Activated T-cell treated with anti-CD3 and anti-CD28 coated beads, Interleukin-2, amount 50 U/mL, for 4 hours (primary cell): Measurements from ENCODE around the gene DGLUCY. TPM values are rescaled to one million over a fixed set of nuclear protein-coding genes. Genes with fewer than 3 reads are reported as not detected.
"Not testable (repeated sequence)": the region's sequence is repeated elsewhere in the genome, so short reads cannot be mapped to it uniquely, and the experiment has no call there.

Source experiments
- ATAC-seq, 2 donors: fragments of 200-7000 bp; cut with Tn5 transposase; one replicate each; pipeline ENCODE4 v1.10.0; 2021
- DNase-seq: peaks from one replicate; pipeline ENCODE4 v3.0.0-alpha.2; 2020
- H3K27me3 Mint-ChIP-seq: one replicate; pipeline ENCODE4 v1.8.0; 2021; ENCODE audit warnings: low read depth, mixed read lengths
- H3K36me3 Mint-ChIP-seq: one replicate; pipeline ENCODE4 v1.8.0; 2022; ENCODE audit warnings: mixed read lengths; ENCODE audit not compliant: insufficient read depth
- H3K4me1 Mint-ChIP-seq: one replicate; pipeline ENCODE4 v1.8.0; 2021; ENCODE audit warnings: low read depth, mixed read lengths
- H3K4me3 Mint-ChIP-seq: one replicate; pipeline ENCODE4 v1.8.0; 2021; ENCODE audit warnings: mild to moderate bottlenecking, moderate library complexity, mixed read lengths
- H3K9me3 Mint-ChIP-seq: one replicate; pipeline ENCODE4 v1.8.0; 2021; ENCODE audit warnings: mixed read lengths
- total RNA-seq, 3 donors: library from RNA; stranded (reverse); gene quantifications; one replicate each; pipeline ENCODE4 v1.2.1, GENCODE V29; 2021

DGLUCY gene
- total RNA-seq, 3 donors from 2014 or later = 25.1 to 29.0 (median 26.7) TPM

DNA sequence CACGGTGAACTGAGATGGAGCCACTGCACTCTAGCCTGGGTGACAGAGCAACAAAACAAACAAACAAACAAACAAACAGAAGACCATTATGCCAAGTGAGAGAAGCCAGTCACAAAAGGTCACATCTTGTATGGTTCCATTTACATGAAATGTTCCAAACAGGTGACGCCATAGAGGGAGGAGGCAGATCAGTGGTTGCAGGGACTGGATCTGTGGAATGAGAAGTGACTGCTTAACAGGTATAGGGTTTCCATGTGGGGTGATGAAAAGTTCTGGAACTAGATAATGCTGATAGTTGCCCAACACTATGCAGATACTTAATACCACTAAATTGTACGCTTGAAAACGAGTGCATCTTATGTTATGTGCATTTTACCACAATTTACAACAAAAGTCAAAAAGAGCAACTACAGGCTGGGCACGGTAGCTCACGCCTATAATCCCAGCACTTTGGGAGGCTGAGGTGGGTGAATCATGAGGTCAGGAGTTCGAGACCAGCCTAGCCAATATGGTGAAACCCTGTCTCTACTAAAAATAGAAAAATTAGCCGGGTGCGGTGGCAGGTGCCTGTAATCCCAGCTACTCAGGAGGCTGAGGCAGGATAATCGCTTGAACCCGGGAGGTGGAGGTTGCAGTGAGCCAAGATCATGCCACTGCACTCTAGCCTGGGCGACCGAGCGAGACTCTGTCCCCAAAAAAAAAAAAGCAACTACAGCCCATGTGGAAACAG lies 20.0 kb upstream of the DGLUCY start:
- not testable (repeated sequence) for DNase-seq, H3K9me3 Mint-ChIP-seq, ATAC-seq, H3K27me3 Mint-ChIP-seq, H3K36me3 Mint-ChIP-seq, H3K4me3 Mint-ChIP-seq
- H3K4me1 Mint-ChIP-seq = peaks cover 10% of the 10 kb centered on the region

DNA sequence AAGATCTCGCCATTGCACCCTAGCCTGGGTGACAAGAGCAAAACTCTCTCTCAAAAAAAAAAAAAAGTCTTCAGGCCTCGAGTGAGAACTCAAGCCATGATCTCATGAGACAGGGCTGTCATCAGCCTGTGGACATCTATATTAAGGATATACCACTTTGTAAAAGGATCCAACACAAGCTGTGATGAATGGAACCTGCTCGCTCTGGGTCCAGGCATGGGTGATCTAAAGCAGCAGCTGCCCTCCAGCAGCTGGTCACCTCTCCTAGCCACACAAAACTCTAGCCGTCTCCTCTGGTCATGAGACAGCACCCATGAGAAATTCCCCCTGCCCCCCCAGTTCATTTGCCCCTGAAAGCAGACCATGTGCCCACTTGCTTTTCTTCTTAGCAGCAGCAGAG lies 19.1 kb upstream of the DGLUCY start:
- no peaks in the 10 kb centered on the region for H3K36me3 Mint-ChIP-seq
- ATAC-seq (no peak), DNase-seq (no peak)
- H3K27me3 Mint-ChIP-seq = no peaks in the 10 kb centered on the region
- H3K9me3 Mint-ChIP-seq = no peaks in the 10 kb centered on the region
- H3K4me3 Mint-ChIP-seq = no peak overlapping the region
- H3K4me1 Mint-ChIP-seq = peaks cover 10% of the 10 kb centered on the region

DNA sequence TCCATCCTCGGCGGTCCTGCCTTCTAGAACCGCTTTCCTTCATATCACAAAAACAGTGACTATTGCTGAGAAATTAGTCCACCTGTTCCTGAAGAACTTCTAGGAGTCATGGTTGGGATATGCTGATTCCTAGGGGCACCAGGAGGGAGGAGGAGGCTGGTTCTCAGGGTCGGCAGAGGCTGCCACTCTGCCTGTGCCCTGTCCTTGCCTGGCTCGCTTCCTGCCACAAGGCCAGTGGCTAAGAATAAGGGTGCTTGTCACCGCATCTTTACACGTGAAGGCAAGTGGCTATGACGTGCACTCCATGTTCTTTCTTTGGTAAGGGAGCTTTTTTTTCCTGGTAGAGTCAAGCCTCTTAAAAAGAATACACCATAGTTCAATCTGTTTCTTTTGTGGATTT lies 18.7 kb upstream of the DGLUCY start:
- no peak overlapping the region for H3K4me3 Mint-ChIP-seq
- H3K9me3 Mint-ChIP-seq = no peaks in the 10 kb centered on the region
- no peaks in the 10 kb centered on the region for H3K27me3 Mint-ChIP-seq
- ATAC-seq (no peak), DNase-seq (no peak)
- no peaks in the 10 kb centered on the region for H3K36me3 Mint-ChIP-seq
- peaks cover 12% of the 10 kb centered on the region for H3K4me1 Mint-ChIP-seq

DNA sequence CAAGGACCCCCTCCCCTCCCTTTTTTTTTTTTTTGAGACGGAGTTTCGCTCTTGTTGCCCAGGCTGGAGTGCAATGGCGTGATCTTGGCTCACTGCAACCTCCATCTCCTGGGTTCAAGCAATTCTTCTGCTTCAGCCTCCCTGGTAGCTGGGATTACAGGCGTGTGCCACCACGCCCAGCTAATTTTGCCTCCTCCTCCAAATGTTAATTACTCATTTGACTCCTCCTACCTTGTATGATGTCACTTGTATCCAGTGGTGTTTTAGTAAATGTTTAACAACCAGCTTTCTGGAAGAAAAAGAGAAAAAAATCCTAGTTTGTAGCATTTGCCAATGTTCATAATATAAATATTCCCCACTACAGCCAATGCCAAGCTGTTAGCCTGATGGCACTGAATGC lies 16.2 kb upstream of the DGLUCY start:
- H3K4me3 Mint-ChIP-seq, H3K36me3 Mint-ChIP-seq, H3K9me3 Mint-ChIP-seq, H3K4me1 Mint-ChIP-seq, H3K27me3 Mint-ChIP-seq, DNase-seq, ATAC-seq: not testable (repeated sequence)

DNA sequence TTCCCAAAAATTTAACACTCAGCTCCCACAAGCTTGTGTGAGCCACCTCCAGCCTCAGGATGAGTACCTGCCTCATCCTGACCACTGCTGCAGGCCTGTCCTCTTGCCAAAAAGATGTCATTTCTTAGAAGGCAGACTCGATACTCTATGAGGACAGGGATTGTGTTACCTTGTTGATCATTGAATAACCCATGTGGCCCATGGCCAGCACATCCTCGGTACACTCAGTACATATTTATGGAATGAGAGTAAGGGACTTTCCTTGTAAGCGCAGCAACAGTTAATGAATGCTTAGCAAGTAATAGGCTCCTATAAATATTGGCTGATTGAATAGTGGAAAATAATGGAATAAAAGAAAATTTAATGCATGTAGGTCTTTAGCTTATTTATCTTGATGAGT lies 15.3 kb upstream of the DGLUCY start:
- Mint-ChIP-seq H3K27me3 (no peaks in the 10 kb centered on the region), H3K4me3 (no peak overlapping the region), H3K36me3 (no peaks in the 10 kb centered on the region), H3K4me1 (peaks cover 9% of the 10 kb centered on the region), H3K9me3 (no peaks in the 10 kb centered on the region)
- no peak for DNase-seq
- no peak for ATAC-seq

DNA sequence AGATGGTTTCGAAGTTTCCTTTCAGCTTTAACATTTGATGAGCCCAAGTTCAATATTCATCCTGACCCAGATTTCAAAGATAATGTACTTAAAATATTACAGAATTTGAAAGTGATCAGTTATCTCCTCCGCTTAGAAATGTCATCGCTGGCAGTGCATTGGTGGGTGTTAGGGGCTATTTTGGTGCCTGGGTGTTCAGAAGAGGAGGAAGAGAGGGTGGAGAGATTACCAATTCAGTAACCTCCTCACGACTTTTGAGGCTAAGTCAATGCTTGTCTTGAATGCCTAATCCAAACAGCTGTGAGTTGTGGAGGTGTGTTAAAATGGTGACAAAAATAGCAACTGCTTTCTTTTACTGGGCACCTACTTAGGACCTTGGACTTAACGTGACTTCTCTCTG lies 13.8 kb upstream of the DGLUCY start:
- H3K36me3 Mint-ChIP-seq = no peaks in the 10 kb centered on the region
- H3K4me3 Mint-ChIP-seq = no peak overlapping the region
- H3K4me1 Mint-ChIP-seq = peaks cover 9% of the 10 kb centered on the region
- DNase-seq (no peak), ATAC-seq (peak; percentile 50 to 65)
- H3K9me3 Mint-ChIP-seq = no peaks in the 10 kb centered on the region
- H3K27me3 Mint-ChIP-seq = no peaks in the 10 kb centered on the region

DNA sequence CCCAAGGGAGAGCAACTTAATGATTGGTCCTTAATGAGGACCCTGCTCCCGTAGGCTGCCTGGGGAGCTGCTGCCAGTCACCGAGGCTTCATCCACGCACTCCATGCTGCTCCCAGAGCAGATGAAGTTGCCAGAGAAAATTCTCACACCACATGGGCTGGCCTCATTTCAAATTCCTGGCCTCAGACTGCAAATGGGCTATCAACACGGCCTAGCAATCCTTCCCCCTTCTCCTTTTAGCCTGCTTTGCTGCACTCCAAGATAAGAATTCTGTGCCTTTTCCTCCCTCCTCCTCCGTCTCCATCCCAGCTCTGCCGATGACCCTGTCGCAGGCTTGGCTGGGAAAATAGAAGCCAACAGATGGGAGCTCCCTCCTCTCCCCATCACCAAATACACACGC lies 10.8 kb upstream of the DGLUCY start:
- H3K4me1 Mint-ChIP-seq = peaks cover 16% of the 10 kb centered on the region
- no peaks in the 10 kb centered on the region for H3K27me3 Mint-ChIP-seq
- ATAC-seq (no peak), DNase-seq (no peak)
- H3K9me3 Mint-ChIP-seq = no peaks in the 10 kb centered on the region
- no peak overlapping the region for H3K4me3 Mint-ChIP-seq
- no peaks in the 10 kb centered on the region for H3K36me3 Mint-ChIP-seq

DNA sequence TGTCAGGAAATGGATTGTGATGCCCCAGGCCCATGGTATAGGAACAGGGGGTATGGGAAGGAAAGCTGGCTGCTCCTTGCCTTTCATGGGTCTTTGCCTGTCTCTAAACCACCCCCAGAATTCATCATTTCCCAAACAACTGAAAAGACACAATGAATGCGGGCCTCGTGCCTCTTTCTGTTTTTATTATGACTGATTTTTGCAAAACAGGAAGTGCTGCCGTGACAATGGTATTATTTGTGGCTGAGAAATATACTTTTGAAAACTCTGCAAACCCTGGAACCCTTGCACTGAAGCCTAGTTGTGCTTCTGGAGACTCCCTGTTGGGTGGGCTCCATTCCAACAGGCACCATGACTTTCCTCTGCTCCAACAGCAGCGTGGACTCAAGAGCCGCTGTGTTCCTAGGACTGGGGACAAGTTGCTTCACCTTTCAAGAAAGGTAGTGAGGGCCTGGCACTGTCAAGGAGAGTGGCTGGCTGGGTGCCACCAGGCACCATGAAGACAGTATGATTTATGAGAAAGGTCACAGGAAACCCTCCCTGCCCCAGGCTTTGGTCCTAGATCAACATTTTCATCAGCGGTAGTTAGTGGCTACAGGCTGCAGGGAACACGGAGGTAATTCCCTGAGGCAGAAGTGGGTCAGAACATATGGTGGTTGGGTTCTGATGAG lies 4.8 kb upstream of the DGLUCY start:
- Mint-ChIP-seq H3K4me3 (peak overlapping the region; percentile 43), H3K4me1 (peaks cover 48% of the 10 kb centered on the region), H3K9me3 (no peaks in the 10 kb centered on the region), H3K27me3 (no peaks in the 10 kb centered on the region), H3K36me3 (no peaks in the 10 kb centered on the region)
- ATAC-seq = peak; percentile 42 to 55
- no peak for DNase-seq

DNA sequence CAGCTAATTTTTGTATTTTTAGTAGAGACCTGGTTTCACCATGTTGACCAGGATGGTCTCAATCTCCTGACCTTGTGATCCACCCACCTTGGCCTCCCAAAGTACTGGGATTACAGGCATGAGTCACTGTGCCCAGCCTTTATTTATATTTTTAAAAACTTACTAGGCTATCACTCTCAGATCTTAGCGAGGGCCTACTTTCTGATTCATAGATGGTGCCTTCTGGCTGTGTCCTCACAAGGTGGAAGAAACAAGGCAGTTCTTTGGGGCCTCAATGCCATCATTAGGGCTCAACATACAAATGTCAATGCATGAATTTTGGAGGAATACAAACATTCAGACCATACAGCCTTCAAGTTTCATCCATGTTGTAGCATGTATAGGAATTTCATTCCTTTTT lies 2.4 kb upstream of the DGLUCY start:
- no peak overlapping the region for H3K4me3 Mint-ChIP-seq
- no peaks in the 10 kb centered on the region for H3K36me3 Mint-ChIP-seq

DNA sequence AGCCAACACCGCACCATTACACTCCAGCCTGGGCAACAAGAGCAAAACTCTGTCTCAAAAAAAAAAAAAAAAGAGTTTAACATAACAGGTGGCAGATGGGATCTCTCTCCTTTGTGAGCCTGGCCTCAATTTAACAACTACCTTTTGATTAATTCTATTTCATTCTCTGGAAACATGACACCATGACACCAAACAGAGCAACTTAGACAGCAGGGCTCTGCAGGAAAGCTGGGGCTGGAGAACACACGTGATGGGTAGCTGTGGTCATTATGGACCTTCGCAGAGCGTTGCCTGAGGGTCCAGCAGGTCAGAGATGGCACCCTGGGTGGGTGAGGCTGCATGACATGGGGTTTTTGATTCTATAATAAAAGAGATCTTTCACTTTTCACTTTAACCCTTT lies 1.7 kb upstream of the DGLUCY start:
- Mint-ChIP-seq H3K4me3 (peak overlapping the region; percentile 25), H3K36me3 (no peaks in the 10 kb centered on the region), H3K27me3 (no peaks in the 10 kb centered on the region), H3K4me1 (peaks cover 70% of the 10 kb centered on the region), H3K9me3 (no peaks in the 10 kb centered on the region)
- ATAC-seq (no peak), DNase-seq (no peak)

More for the DNA sequence above, 2.4 kb upstream of the DGLUCY start:
- Mint-ChIP-seq H3K4me1 (peaks cover 64% of the 10 kb centered on the region), H3K27me3 (no peaks in the 10 kb centered on the region), H3K9me3 (no peaks in the 10 kb centered on the region)
- ATAC-seq (no peak), DNase-seq (no peak)

DNA sequence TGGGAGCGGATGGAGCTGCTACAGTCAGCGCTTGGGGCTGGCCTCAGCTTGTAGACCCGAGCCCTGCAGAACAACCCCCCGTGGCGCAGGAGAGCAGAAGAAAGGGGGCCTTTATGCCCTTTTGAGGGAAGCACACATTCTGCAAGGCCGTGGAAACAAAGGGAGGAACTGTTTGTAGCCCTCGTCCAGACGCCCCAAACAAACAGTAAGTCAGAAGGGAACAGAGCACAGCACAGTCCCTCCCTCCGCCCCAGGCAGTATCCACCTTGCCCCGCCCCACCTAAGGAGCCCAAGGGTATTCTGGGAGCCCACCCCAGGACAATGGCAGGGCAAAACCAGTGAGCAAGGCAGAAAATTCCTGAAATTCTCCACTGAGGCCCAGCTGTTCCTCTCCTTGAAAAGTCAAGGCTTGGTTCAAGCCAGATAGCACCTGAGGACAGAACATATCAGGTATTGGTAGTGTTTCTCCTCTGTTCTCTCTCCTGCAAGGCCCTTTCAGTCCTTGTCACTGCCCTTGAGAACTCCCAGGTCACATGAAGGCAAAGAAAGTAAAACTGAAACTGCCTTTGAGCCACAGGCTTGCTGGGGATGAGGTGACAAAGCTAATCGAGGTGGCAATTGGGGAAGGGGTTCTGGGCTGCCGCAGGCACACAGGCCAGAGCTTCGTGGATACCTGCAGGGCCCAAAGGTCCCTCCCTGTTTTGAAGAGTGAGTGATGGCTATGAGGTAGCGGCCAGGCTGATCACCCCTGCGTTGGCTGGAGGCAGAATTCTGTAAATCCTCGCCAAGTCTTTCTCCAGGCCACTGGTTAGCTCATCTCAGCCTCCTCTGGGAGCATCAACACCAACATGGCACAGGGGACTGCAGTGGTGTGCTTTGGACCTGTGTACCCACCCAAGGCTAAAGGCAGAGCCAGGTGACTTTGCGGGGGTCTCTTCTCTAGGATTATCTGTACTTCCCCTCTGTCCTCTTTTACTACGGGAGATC lies 499 bp downstream of the DGLUCY start:
- H3K4me1 Mint-ChIP-seq = peaks cover 70% of the 10 kb centered on the region
- H3K9me3 Mint-ChIP-seq = peaks cover 4% of the 10 kb centered on the region
- H3K4me3 Mint-ChIP-seq = peak overlapping the region; percentile 93
- peaks cover 11% of the 10 kb centered on the region for H3K36me3 Mint-ChIP-seq
- H3K27me3 Mint-ChIP-seq = no peaks in the 10 kb centered on the region
- peak; percentile 73 to 74 for ATAC-seq
- peak; percentile 41 for DNase-seq

DNA sequence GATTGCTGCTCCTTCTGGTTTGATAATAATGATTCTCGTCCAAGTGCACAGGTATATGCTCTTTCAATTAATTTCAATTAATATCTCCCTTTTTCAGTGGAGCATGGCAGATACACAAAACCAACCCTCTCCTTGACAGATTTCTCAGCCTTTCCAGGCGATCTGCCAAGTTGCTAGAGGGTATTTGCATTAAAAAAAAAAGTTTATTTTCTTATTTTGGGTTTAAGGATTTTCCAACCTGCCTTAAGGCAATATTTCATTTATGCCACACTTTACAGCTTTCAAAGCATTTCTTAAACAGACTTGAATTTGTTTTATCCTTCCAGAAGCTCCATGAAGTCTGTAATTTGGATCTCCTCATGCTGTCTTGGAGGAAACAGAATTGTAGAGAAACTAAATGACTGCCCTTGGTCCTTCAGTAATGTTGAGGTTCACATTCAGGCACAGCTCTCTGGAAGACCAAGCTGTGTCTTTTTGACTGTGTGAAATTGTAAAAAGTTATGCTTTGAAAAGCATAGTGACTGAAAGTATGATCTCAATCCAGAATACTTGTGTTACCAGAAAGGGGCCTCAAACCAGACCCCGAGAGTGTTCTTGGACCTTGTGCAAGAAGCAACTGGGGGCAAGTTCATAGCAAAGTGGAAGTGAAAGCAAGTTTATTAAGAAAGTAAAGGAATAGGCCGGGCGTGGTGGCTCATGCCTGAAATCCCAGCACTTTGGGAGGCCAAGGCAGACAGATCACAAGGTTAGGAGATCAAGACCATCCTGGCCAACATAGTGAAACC lies 2.3 kb downstream of the DGLUCY start:
- Mint-ChIP-seq H3K36me3 (peaks cover 24% of the 10 kb centered on the region), H3K9me3 (peaks cover 6% of the 10 kb centered on the region), H3K27me3 (no peaks in the 10 kb centered on the region), H3K4me3 (peak overlapping the region; percentile 93), H3K4me1 (peaks cover 73% of the 10 kb centered on the region)
- ATAC-seq (peak; percentile 1 to 5), DNase-seq (no peak)

DNA sequence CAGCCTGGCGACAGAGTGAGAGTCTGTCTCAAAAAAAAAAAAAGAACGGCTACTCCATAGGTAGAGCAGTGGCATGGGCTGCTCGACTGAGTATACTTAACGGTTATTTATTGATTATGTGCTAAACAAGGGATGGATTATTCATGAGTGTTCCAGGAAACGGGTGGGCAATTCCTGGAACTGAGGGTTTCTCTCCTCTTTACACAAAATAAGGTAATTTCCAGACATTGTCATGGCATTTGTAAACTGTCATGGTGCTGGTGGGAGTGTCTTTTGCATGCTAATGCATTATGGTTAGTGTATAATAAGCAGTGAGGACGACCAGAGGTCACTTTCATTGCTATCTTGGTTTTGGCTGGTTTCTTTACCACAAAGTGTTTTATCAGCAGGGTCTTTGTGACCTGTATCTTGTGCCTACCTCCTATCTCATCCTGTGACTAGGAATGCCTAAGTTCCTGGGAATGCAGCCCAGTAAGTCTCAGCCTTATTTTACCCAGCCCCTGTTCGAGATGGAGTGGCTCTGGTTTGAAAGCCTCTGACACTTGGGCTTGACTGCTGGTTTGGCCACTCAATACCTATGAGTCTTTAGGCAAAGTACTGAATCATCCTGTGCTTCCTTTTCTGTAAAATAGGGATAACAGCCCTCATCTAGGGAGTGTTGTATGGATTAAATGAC lies 3.2 kb downstream of the DGLUCY start:
- peak; percentile 64 for DNase-seq

More for the DNA sequence above, 3.2 kb downstream of the DGLUCY start:
- peak in 1 of 2 donors; percentile 11 for ATAC-seq
- Mint-ChIP-seq H3K27me3 (no peaks in the 10 kb centered on the region), H3K36me3 (peaks cover 25% of the 10 kb centered on the region), H3K9me3 (peaks cover 6% of the 10 kb centered on the region), H3K4me3 (peak overlapping the region; percentile 93), H3K4me1 (peaks cover 78% of the 10 kb centered on the region)
